ENCODE results near the gene XKR3.

The XKR3 gene

GRCh38 chr22:16845881-16846280, 20.7 kb upstream of the XKR3 start:
- no peak for TF ChIP-seq MYC (IDR thresholded peaks at IDR 0.05; ENCODE audit: low read depth, low read length)
- TF ChIP-seq MAX (IDR thresholded peaks at IDR 0.05; ENCODE audit: low read depth, low read length) = no peak
- no peak for TF ChIP-seq CTCF (IDR thresholded peaks at IDR 0.05; ENCODE audit: low read depth, low read length)
- no peak for TF ChIP-seq POLR2A (IDR thresholded peaks at IDR 0.05; ENCODE audit: extremely low read depth, insufficient read length)
- no peak for DNase-seq (ENCODE audit: low read depth)
- no peak overlapping the region for H3K4me3 ChIP-seq (ENCODE audit: low read depth, low read length)

GRCh38 chr22:16845465-16845864, 20.3 kb upstream of the XKR3 start:
- no peak for TF ChIP-seq CTCF (IDR thresholded peaks at IDR 0.05; ENCODE audit: low read depth, low read length)
- TF ChIP-seq MAX (IDR thresholded peaks at IDR 0.05; ENCODE audit: low read depth, low read length) = no peak
- no peak for TF ChIP-seq POLR2A (IDR thresholded peaks at IDR 0.05; ENCODE audit: extremely low read depth, insufficient read length)
- TF ChIP-seq MYC (IDR thresholded peaks at IDR 0.05; ENCODE audit: low read depth, low read length) = no peak
- no peak overlapping the region for H3K4me3 ChIP-seq (ENCODE audit: low read depth, low read length)
- DNase-seq (ENCODE audit: low read depth) = no peak

- no peak for TF ChIP-seq MYC (IDR thresholded peaks at IDR 0.05; ENCODE audit: low read depth, low read length)
- no peak for TF ChIP-seq MAX (IDR thresholded peaks at IDR 0.05; ENCODE audit: low read depth, low read length)
- TF ChIP-seq POLR2A (IDR thresholded peaks at IDR 0.05; ENCODE audit: extremely low read depth, insufficient read length) = no peak
- TF ChIP-seq CTCF (IDR thresholded peaks at IDR 0.05; ENCODE audit: low read depth, low read length) = no peak
- H3K4me3 ChIP-seq (ENCODE audit: low read depth, low read length) = no peak overlapping the region
Observed at GRCh38 chr22:16844529-16844928, 19.3 kb upstream of the XKR3 start.

GRCh38 chr22:16838073-16838472, 12.9 kb upstream of the XKR3 start:
- no peak for DNase-seq (ENCODE audit: low read depth)
- H3K4me3 ChIP-seq (ENCODE audit: low read depth, low read length) = no peak overlapping the region
- TF ChIP-seq MYC (IDR thresholded peaks at IDR 0.05; ENCODE audit: low read depth, low read length) (no peak), CTCF (IDR thresholded peaks at IDR 0.05; ENCODE audit: low read depth, low read length) (no peak), MAX (IDR thresholded peaks at IDR 0.05; ENCODE audit: low read depth, low read length) (no peak), POLR2A (IDR thresholded peaks at IDR 0.05; ENCODE audit: extremely low read depth, insufficient read length) (no peak)

More at GRCh38 chr22:16844529-16844928, 19.3 kb upstream of the XKR3 start:
- DNase-seq (ENCODE audit: low read depth) = no peak

- no peak for DNase-seq (ENCODE audit: low read depth)
- TF ChIP-seq POLR2A (IDR thresholded peaks at IDR 0.05; ENCODE audit: extremely low read depth, insufficient read length) (no peak), MAX (IDR thresholded peaks at IDR 0.05; ENCODE audit: low read depth, low read length) (no peak), MYC (IDR thresholded peaks at IDR 0.05; ENCODE audit: low read depth, low read length) (no peak), CTCF (IDR thresholded peaks at IDR 0.05; ENCODE audit: low read depth, low read length) (no peak)
Observed at GRCh38 chr22:16834971-16835370, 9.8 kb upstream of the XKR3 start.

GRCh38 chr22:16831257-16831656, 6.0 kb upstream of the XKR3 start:
- no peak for DNase-seq (ENCODE audit: low read depth)
- no peak overlapping the region for H3K4me3 ChIP-seq (ENCODE audit: low read depth, low read length)
- TF ChIP-seq MYC (IDR thresholded peaks at IDR 0.05; ENCODE audit: low read depth, low read length) (no peak), POLR2A (IDR thresholded peaks at IDR 0.05; ENCODE audit: extremely low read depth, insufficient read length) (no peak), CTCF (IDR thresholded peaks at IDR 0.05; ENCODE audit: low read depth, low read length) (no peak), MAX (IDR thresholded peaks at IDR 0.05; ENCODE audit: low read depth, low read length) (no peak)

More at GRCh38 chr22:16834971-16835370, 9.8 kb upstream of the XKR3 start:
- no peak overlapping the region for H3K4me3 ChIP-seq (ENCODE audit: low read depth, low read length)
